Stimulated activated CD8-positive, alpha-beta memory T cell treated with anti-CD3 and anti-CD28 coated beads, Interleukin-12 subunit alpha, Interleukin-12 subunit beta, amount 100 ng/mL, for 24 hours (primary cell): ENCODE data around the gene CPT1C.
"Not testable (repeated sequence)": the region's sequence is repeated elsewhere in the genome, so short reads cannot be mapped to it uniquely, and the experiment has no call there.

ENCODE experiments used
- DNase-seq: peaks from one replicate; pipeline ENCODE4 v3.0.0-alpha.2; 2020; ENCODE audit errors: extremely low read depth

The CPT1C gene

DNA sequence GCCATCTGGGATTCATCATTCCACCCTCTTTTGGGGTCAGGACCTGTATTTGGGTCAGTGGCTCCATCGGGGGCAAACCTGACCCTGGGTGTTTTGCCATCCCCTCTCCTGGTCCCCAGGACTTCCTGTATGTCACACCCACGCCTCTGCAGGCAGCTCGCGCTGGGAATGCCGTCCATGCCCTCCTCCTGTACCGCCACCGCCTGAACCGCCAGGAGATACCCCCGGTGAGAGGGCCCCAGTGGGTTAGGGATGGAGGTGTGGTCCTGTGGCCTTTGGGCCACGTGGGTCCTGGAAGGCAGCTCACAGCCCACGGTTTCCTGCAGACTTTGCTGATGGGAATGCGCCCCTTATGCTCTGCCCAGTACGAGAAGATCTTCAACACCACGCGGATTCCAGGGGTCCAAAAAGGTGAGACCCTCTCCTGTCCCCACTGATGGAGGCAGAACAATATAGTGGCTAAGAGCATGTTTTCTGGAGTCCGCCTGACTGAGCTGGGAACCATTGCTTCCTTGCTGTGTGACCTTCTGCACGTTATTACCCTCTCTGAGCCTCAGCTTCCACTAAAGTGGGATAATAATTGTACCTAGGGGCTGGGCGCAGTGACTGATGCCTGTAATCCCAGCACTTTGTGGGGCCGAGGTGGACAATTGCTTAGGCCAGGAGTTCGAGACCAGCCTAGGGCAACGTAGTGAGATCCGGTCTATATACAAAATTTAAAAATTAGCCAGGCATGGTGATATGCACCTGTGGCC is 14.1 kb downstream of the CPT1C start:
- DNase-seq, result no peak

DNA sequence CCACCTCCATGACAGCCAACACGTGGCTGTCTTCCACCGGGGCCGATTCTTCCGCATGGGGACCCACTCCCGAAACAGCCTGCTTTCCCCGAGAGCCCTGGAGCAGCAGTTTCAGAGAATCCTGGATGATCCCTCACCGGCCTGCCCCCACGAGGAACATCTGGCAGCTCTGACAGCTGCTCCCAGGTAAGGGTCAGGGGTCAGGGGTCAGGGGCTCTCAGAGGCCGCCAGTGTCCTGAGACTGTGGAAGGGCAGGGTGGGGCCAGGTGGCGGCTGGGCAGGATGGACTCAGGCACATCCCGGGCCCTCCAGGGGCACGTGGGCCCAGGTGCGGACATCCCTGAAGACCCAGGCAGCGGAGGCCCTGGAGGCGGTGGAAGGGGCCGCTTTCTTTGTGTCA is 15.0 kb downstream of the CPT1C start:
- DNase-seq, result no peak

DNA sequence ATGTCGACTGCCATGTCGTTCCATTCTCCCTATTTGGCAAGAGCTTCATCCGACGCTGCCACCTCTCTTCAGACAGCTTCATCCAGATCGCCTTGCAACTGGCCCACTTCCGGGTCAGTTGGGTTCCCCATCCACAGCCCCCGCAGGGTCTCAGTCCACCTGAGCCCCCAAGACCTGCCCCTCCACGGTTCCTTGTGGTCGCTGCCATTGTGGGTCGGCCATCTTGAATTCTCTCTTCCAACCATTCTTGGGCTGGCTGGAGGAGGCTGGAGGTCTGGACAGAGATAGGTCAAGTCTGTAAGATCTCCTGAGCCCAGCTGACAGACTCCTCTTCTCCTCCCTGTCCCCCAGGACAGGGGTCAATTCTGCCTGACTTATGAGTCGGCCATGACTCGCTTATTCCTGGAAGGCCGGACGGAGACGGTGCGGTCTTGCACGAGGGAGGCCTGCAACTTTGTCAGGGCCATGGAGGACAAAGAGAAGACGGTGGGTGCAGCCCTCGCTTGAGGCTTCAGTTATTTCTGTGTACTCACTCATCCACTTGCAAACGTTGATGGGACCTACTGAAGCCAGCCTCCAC is 19.5 kb downstream of the CPT1C start:
- DNase-seq, result no peak

DNA sequence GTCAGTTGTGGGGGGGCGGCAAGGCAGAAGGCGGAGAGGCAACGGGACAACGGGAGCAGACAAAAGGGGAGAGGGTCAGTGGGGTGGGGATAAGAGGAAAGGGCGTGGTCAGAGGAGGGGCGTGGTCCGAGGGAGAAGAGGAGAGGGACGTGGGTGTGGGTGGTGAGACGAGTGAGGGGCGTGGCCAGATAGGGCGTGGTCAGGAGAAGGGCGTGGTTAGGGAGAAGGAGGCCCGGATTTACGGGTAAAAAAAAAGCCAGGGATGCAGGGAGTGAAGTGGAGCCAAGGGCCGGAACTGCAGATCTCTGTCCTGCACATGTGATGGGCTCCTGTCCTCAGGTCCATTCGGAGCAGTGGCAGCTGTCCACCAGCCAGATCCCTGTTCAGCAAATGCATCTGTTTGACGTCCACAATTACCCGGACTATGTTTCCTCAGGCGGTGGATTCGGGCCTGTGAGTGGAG is 21.5 kb downstream of the CPT1C start:
- no peak for DNase-seq

DNA sequence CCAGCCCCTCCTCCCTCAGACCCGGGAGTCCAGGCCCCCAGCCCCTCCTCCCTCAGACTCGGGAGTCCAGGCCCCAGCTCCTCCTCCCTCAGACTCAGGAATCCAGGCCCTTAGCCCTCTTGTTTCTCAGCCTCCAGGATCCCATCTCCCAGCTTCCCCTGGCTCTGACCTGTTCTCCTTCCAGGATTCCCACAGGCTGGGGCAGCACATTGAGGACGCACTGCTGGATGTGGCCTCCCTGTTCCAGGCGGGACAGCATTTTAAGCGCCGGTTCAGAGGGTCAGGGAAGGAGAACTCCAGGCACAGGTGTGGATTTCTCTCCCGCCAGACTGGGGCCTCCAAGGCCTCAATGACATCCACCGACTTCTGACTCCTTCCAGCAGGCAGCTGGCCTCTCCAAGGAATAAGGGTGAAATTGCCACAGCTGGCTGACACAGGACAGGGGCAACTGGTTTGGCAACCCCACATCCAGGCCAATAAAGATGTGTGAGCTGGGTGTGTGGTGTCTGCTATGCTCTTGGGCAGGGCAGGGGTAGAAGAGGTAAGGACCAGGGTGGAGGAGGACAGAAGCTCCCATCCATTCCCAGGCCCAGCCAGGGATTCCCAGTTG is 22.4 kb downstream of the CPT1C start:
- DNase-seq, result no peak

GRCh38 chr19:49716154-49716553 is 25.2 kb downstream of the CPT1C start:
- no peak for DNase-seq

DNA sequence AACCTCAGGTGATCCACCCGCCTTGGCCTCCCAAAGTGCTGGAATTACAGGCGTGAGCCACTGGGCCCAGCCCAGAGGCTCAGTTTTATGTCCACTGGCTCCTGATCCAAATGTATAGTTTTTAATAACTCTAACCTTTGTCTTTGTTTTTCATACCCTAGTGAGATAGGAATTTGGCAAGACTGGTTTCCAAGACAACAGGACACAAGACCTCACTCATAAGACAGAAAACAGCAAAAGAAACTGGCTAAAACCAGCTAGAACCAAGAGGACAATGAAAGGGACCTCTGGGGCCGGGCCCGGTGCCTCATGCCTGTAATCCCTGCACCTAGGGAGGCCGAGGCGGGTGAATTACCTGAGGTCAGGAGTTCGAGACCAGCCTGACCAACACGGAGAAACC is 27.6 kb downstream of the CPT1C start:
- DNase-seq, result no peak

- DNase-seq, result no peak
Measured at GRCh38 chr19:49718991-49719390, 28.1 kb downstream of the CPT1C start.

- DNase-seq, result not testable (repeated sequence)
Measured at GRCh38 chr19:49719420-49719819, 28.5 kb downstream of the CPT1C start.

GRCh38 chr19:49727217-49728030 is 36.5 kb downstream of the CPT1C start:
- DNase-seq, result no peak

DNA sequence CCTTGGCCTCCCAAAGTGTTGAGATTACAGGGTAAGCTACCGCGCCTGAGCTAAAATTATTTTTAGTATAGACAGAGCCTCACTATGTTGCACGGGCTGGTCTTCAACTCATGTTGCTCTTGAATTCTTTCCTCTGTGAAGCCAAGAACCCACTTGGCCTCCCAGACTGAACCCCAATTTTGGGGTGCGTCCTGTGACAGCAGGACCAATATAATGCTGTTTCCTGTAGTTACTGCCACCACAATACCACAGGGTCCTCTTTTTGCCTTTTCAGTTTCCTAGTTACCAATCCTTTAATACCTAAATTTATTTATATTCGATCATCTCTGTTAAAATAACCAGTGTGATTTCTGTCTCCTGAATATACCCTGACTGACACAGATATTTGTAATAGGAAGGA is 39.2 kb downstream of the CPT1C start:
- DNase-seq, result no peak

DNA sequence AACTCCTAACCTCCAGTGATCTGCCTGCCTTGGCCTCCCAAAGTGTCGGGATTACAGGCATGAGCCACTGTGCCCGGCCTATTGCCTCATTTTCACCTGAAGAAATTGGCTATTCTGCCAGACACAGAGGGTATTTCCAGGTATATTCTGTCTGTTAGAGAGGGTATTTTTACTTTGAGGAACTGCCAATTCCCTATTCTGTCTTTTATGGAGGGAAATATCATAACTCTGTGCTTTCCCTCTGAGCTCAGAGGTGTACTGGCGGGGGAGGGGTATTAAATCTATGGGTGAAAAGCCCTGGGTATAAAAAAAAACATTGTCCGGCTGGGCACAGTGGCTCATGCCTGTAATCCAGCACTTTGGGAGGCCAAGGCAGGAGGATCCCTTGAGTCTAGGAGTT is 47.4 kb downstream of the CPT1C start:
- no peak for DNase-seq

- no peak for DNase-seq
Measured at GRCh38 chr19:49739098-49739497, 48.2 kb downstream of the CPT1C start.

DNA sequence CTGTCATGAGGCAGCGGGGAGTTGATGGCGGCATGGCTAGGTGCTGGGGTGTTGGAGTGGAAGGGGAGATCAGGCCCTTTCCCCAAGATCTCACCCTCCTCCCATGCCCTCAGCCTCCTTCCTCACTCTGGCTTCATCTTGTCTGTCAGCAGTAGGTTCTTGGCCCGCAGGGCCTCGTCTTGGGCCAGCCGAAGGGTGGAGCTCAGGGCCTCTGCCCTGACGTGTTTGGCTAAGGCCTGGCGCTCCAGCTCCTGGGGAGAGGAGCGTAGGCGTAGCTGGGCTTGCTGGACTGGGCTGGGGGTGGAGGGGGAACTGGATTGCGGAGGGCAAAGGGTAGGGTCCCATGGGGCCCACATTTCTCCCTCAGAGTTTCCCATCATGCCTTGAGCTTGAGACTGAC is 49.0 kb downstream of the CPT1C start:
- DNase-seq, result no peak

DNA sequence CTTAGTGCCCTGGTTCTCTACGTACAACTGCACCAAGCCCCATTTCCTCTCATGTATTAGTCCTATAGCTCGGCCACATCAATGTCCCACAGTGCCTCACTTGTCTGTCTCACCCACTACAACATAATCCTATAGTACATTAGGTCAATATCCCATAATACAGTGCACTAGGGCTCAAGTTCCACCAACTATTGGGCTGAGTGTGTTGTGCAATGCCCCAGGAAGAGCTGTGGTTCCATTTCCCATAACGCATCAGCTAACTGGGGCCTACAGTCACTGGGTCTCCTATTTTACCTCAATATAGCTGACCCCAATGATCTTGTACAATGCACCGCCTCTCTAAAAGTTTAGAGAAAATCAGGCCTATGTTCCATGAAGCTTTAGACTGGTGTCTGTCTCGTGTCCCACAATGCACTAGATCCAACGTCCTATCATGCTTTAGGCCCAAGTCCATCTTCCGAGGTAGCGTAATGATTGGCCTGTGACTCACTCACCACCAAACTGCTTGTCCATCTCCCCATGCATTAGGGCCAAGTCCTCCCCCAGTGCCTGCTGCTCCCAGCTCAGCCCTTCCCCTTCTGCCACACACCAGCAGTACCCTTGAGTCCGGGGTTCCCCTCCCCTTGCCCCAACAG is 50.4 kb downstream of the CPT1C start:
- DNase-seq, result no peak

DNA sequence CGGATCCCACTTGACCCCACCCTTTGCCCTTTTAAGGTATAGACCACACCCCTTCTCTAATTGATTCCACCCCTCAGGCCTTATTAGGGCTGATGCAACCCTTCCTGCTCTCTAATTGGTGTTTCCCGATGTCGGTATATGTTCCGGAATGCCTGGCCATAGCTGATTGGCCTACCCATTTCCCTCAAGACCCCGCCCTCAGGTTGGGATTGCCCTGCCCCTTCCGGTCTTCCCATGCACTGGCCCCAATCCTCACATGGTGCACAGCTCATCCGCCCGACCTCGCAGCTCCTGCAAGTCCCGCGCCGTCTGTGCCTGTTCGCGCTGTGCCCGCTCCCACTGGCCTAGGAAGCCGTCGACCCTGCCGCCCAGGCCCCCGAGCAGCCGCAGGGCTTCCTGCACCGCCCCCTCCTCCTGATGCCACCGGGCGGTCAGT is 54.0 kb downstream of the CPT1C start:
- no peak for DNase-seq

DNA sequence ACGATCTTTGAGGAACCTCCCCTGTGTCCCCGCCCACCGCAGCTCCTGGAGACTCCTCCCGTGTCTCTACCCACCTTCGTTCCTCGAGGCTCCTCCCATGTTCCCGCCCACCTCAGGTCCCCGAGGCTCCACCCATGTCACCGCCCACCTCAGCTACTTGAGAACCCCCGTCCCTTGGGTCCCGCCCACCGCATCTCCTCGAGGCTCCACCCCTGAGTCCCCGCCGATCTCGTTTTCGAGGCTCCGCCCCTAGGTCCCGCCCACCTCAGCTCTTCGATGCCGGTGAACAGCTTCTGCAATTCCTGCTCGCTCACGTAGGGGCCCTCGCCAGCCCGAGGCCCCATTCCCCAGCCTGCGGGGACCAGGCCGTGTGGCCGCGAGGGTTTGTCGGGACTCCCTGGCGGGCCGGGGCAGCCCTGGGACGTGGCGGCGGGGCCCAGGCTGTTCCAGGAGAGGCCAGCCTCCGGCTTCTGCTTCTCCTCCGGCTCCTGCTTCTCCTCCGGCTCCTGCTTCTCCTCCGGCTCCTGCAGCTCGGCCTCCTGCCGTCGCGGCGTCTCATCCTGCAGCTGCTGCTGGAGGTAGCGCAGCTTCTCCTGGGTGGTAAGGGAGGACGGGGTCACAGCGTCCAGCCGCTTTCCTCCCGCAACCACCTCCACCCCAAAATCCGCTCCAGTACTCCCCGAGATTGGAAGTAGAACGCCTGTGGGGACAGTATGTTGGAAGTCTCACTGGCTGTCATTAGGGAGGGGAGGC is 55.5 kb downstream of the CPT1C start:
- DNase-seq, result peak; percentile 32

- DNase-seq, result no peak
Measured at GRCh38 chr19:49749055-49749716, 58.3 kb downstream of the CPT1C start.

DNA sequence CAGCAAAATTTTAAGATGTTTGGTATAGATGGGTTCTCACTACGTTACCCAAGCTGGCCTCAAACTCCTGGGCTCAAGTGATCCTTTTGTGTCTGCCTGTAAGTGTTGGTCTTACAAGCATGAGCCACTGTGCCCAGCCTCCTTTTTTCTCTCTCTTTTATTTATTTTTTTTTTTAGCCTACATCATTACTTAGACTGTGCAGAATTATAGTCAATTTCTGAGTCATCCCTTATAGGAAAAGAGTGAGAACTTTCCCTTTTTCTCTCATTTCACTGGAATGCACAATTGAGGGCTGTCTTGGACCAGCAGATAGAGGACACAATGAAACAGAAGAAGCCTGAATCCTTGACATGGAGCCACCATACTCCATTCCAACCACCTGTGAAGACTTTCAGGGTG is 58.9 kb downstream of the CPT1C start:
- no peak for DNase-seq

- no peak for DNase-seq
Measured at GRCh38 chr19:49752701-49753100, 61.8 kb downstream of the CPT1C start.

DNA sequence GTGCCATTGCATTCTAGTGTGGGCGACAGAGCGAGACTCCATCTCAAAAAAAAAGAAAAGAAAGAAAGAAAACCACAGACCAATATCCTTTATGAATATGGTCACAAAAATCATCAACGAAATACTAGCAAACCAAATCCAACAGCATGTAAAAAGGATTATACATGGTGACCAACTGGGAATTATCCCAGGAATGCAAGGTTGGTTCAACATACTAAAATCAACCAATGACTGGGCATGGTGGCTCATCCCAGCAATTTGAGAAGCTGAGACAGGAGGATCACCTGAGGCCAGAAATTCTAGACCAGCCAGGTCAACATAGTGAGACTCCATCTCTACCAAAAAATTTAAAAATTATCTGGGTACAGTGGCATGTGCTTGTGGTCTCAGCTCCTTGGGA is 65.0 kb downstream of the CPT1C start:
- DNase-seq, result no peak
